ENCODE results near the gene EVC2. TPM values are rescaled to one million over a fixed set of nuclear protein-coding genes. Genes with fewer than 3 reads are reported as not detected.
"Not testable (repeated sequence)": the region's sequence is repeated elsewhere in the genome, so short reads cannot be mapped to it uniquely, and the experiment has no call there.

EVC2 gene
- total and polyA plus RNA-seq, 4 experiments from 2014 or later, result 0.31 to 3.3 (median 2.0) TPM

DNA sequence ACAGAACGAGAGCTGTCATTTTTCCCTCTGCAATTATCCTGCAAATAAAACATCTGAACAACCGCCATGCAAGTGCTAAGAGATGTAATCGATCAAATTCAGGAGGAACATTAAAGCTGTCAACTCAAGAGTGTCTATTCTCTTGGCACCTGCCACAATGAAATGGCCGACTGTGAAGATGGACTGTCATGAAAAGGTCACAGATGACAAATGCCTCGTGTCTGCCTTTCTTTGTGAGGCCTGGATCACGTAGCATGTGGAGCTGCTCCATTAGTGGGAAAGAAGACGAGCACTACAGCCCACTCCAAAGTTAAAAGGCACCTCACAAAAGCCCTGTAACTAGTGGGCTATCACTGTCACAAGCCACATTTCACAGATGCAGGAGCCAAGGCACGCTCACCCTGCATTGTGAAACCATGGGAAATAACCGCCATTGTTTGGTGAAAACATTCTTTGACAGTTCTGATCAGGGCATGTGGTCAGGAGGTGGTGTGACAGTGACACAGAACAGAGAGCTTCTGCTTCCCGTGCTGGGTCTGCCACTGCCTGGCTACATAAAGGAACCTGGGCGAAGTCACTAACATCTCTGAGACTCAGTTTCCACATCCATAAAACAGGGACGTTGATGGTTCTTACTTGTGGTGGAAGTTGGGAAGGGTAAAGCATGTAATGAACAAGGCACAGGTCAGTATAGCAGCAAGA is 98.9 kb downstream of the EVC2 start:
- intact Hi-C loops (cut with micrococcal nuclease), result no loop called here
- DNase-seq, result no peak
- Mint-ChIP-seq H3K36me3 (peaks cover 0 to 2% of the 10 kb centered on the region in 2 donors), H3K4me3 (no peak overlapping the region), H3K27me3 (no peaks in the 10 kb centered on the region), H3K4me1 (no peaks in the 10 kb centered on the region), H3K27ac (no peak overlapping the region), H3K9me3 (peaks cover 0 to 2% (median 0%) of the 10 kb centered on the region in 8 donors)
- H3K27ac ChIP-seq (ENCODE audit: low read depth, low read length), result no peak overlapping the region
- no peaks in the 10 kb centered on the region for H3K27me3 ChIP-seq (ENCODE audit: insufficient read depth, low read length)
- ChIA-PET POLR2A (ENCODE audit: partially characterized antibody) (no interaction called here), CTCF (ENCODE audit: partially characterized antibody) (no interaction called here)
- H3K4me1 ChIP-seq (ENCODE audit: insufficient read depth, low read length), result no peaks in the 10 kb centered on the region
- no peak overlapping the region for H3K4me3 ChIP-seq (ENCODE audit: low read length in 2 of 2)
- H3K36me3 ChIP-seq (ENCODE audit: insufficient read depth, low read length), result no peaks in the 10 kb centered on the region
- H3K9me3 ChIP-seq (ENCODE audit: control insufficient read depth in 1 of 2, low read length in 2 of 2), result no peaks in the 10 kb centered on the region

DNA sequence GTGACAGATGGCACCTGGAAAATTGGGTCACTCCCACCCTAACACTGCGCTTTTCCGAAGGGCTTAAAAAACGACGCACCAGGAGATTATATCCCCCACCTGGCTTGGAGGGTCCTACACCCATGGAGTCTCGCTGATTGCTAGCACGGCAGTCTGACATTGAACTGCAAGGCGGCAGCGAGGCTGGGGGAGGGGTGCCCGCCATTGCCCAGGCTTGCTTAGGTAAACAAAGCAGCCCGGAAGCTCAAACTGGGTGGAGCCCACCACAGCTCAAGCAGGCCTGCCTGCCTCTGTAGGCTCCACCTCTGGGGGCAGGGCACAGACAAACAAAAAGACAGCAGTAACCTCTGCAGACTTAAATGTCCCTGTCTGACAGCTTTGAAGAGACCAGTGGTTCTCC is 114.5 kb downstream of the EVC2 start:
- Mint-ChIP-seq H3K36me3 (peaks cover 10 to 16% of the 10 kb centered on the region in 2 donors), H3K9me3 (peaks cover 0 to 33% (median 18%) of the 10 kb centered on the region in 8 donors)
- H3K36me3 ChIP-seq (ENCODE audit: insufficient read depth, low read length); H3K9me3 ChIP-seq (ENCODE audit: control insufficient read depth in 1 of 2, low read length in 2 of 2); H3K27ac ChIP-seq (ENCODE audit: low read depth, low read length); POLR2A ChIA-PET (ENCODE audit: partially characterized antibody); H3K4me3 Mint-ChIP-seq; H3K27ac Mint-ChIP-seq; DNase-seq; CTCF ChIA-PET (ENCODE audit: partially characterized antibody); H3K4me3 ChIP-seq (ENCODE audit: low read length in 2 of 2); H3K4me1 ChIP-seq (ENCODE audit: insufficient read depth, low read length); H3K27me3 ChIP-seq (ENCODE audit: insufficient read depth, low read length); H3K4me1 Mint-ChIP-seq; intact Hi-C loops (cut with micrococcal nuclease); H3K27me3 Mint-ChIP-seq: not testable (repeated sequence)

DNA sequence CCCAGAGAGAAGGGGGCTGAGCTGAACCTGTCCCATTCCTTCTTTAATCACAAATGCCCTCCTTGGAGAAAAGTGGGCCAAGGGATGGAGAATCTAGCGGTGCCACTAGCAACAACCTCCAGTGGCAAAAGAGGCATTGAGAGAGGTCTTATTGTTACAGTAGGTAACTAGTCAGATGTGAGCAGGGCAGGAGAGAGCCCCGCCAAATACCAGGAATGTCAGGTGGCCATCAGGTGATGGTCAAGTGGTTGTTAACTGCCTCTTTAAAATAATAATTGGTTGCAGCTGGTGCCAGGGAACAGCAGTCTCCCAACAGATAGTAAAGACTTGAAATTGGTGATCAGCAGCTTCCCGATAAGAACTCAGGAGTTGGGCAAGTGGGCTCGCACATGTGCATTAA is 116.1 kb downstream of the EVC2 start:
- ChIA-PET CTCF (ENCODE audit: partially characterized antibody) (no interaction called here), POLR2A (ENCODE audit: partially characterized antibody) (no interaction called here)
- H3K4me3 ChIP-seq (ENCODE audit: low read length in 2 of 2), result no peak overlapping the region
- Mint-ChIP-seq H3K4me3 (no peak overlapping the region), H3K9me3 (peaks cover 0 to 41% (median 21%) of the 10 kb centered on the region in 8 donors), H3K27ac (no peak overlapping the region), H3K27me3 (peaks cover 0 to 2% of the 10 kb centered on the region in 2 donors), H3K4me1 (no peaks in the 10 kb centered on the region), H3K36me3 (peaks cover 10 to 17% of the 10 kb centered on the region in 2 donors)
- no peaks in the 10 kb centered on the region for H3K4me1 ChIP-seq (ENCODE audit: insufficient read depth, low read length)
- H3K27me3 ChIP-seq (ENCODE audit: insufficient read depth, low read length), result no peaks in the 10 kb centered on the region
- H3K27ac ChIP-seq (ENCODE audit: low read depth, low read length), result no peak overlapping the region
- H3K36me3 ChIP-seq (ENCODE audit: insufficient read depth, low read length), result no peaks in the 10 kb centered on the region
- intact Hi-C loops (cut with micrococcal nuclease), result no loop called here
- no peak for DNase-seq
- H3K9me3 ChIP-seq (ENCODE audit: control insufficient read depth in 1 of 2, low read length in 2 of 2), result no peaks in the 10 kb centered on the region

DNA sequence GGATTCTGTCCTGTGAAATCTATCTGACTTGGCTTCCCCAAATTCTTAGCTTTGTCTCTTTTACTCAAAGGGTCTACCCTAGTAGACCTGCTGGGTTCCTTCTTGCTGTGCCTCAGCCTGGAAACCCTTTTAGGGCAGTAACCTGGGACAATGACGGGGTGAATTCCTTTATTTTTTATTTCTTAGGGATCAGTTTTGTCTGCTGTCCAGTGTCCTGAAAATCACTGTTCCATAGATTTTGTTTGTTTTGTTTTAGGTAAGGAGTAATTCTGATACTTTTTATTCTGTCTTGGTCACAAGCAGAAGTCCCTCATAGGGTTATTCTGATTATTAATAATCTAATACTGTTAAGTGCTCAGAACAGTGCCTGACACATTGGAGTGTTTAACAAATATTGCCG is 118.9 kb downstream of the EVC2 start:
- no peak for DNase-seq
- H3K4me3 Mint-ChIP-seq, result no peak overlapping the region
- Histone ChIP-seq H3K4me3 (ENCODE audit: low read length in 2 of 2) (no peak overlapping the region), H3K36me3 (ENCODE audit: insufficient read depth, low read length) (no peaks in the 10 kb centered on the region), H3K27ac (ENCODE audit: low read depth, low read length) (no peak overlapping the region), H3K9me3 (ENCODE audit: control insufficient read depth in 1 of 2, low read length in 2 of 2) (no peaks in the 10 kb centered on the region), H3K27me3 (ENCODE audit: insufficient read depth, low read length) (no peaks in the 10 kb centered on the region), H3K4me1 (ENCODE audit: insufficient read depth, low read length) (no peaks in the 10 kb centered on the region)
- H3K27ac Mint-ChIP-seq, result no peak overlapping the region
- ChIA-PET CTCF (ENCODE audit: partially characterized antibody) (no interaction called here), POLR2A (ENCODE audit: partially characterized antibody) (no interaction called here)
- no peaks in the 10 kb centered on the region for H3K4me1 Mint-ChIP-seq
- peaks cover 0 to 2% of the 10 kb centered on the region in 2 donors for H3K27me3 Mint-ChIP-seq
- peaks cover 2 to 34% (median 13%) of the 10 kb centered on the region in 8 donors for H3K9me3 Mint-ChIP-seq
- intact Hi-C loops (cut with micrococcal nuclease), result no loop called here
- H3K36me3 Mint-ChIP-seq, result peaks cover 10 to 11% of the 10 kb centered on the region in 2 donors

DNA sequence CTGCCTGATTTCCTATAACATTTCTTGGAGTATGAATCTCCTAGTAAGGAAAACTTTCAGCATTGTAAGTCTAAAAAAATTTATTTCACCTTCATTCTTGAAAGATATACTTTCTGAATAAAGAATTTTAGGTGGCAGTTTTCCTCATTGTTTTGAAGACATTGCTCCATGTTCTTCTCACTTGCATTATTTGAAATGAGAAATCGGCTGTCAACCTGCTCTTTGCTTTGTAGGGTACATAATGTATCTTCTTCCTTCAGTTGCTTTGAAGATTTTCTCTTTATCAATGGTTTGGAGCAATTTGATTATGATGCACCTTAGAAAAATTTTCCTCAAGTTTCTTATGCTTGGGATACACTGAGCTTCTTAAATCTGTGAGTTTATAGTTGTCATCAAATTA is 120.3 kb downstream of the EVC2 start:
- no peak overlapping the region for H3K4me3 ChIP-seq (ENCODE audit: low read length in 2 of 2)
- peaks cover 0 to 2% of the 10 kb centered on the region in 2 donors for H3K27me3 Mint-ChIP-seq
- H3K27me3 ChIP-seq (ENCODE audit: insufficient read depth, low read length), result no peaks in the 10 kb centered on the region
- no peaks in the 10 kb centered on the region for H3K9me3 ChIP-seq (ENCODE audit: control insufficient read depth in 1 of 2, low read length in 2 of 2)
- H3K9me3 Mint-ChIP-seq, result peaks cover 2 to 38% (median 15%) of the 10 kb centered on the region in 8 donors
- H3K36me3 Mint-ChIP-seq, result peaks cover 8 to 11% of the 10 kb centered on the region in 2 donors
- intact Hi-C loops (cut with micrococcal nuclease), result no loop called here
- H3K4me3 Mint-ChIP-seq, result no peak overlapping the region
- no peak overlapping the region for H3K27ac Mint-ChIP-seq
- POLR2A ChIA-PET (ENCODE audit: partially characterized antibody), result no interaction called here
- no peak overlapping the region for H3K27ac ChIP-seq (ENCODE audit: low read depth, low read length)
- H3K4me1 Mint-ChIP-seq, result no peaks in the 10 kb centered on the region
- no peak for DNase-seq
- H3K4me1 ChIP-seq (ENCODE audit: insufficient read depth, low read length), result no peaks in the 10 kb centered on the region
- no peaks in the 10 kb centered on the region for H3K36me3 ChIP-seq (ENCODE audit: insufficient read depth, low read length)
- CTCF ChIA-PET (ENCODE audit: partially characterized antibody), result no interaction called here

DNA sequence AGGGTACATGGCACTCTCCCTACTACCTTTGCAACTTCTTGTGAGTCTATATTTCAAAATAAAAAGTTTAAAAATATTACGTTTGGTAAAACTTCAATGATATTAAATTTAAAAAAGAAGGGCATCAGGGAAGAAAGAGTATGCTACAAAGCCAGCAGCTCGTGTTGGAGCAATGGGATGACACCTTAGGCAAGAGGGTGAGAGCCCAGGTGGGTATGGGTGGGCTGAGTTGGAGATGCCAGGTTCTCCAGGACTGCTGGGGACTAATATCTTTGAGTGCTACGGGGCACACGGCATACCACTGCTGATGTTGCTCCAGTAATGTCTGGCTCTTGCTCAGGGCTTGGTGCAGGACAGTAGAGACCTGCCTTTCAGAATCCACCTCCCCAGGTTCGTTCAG is 132.4 kb downstream of the EVC2 start:
- Histone ChIP-seq H3K4me1 (ENCODE audit: insufficient read depth, low read length) (no peaks in the 10 kb centered on the region), H3K9me3 (ENCODE audit: control insufficient read depth in 1 of 2, low read length in 2 of 2) (no peaks in the 10 kb centered on the region), H3K27me3 (ENCODE audit: insufficient read depth, low read length) (no peaks in the 10 kb centered on the region), H3K36me3 (ENCODE audit: insufficient read depth, low read length) (no peaks in the 10 kb centered on the region), H3K27ac (ENCODE audit: low read depth, low read length) (no peak overlapping the region), H3K4me3 (ENCODE audit: low read length in 2 of 2) (no peak overlapping the region)
- intact Hi-C loops (cut with micrococcal nuclease), result no loop called here
- peaks cover 0 to 6% of the 10 kb centered on the region in 2 donors for H3K36me3 Mint-ChIP-seq
- H3K27ac Mint-ChIP-seq, result no peak overlapping the region
- H3K9me3 Mint-ChIP-seq, result peaks cover 0 to 8% (median 4%) of the 10 kb centered on the region in 8 donors
- H3K27me3 Mint-ChIP-seq, result no peaks in the 10 kb centered on the region
- POLR2A ChIA-PET (ENCODE audit: partially characterized antibody), result no interaction called here
- H3K4me1 Mint-ChIP-seq, result no peaks in the 10 kb centered on the region
- CTCF ChIA-PET (ENCODE audit: partially characterized antibody), result no interaction called here
- no peak for DNase-seq
- H3K4me3 Mint-ChIP-seq, result no peak overlapping the region

DNA sequence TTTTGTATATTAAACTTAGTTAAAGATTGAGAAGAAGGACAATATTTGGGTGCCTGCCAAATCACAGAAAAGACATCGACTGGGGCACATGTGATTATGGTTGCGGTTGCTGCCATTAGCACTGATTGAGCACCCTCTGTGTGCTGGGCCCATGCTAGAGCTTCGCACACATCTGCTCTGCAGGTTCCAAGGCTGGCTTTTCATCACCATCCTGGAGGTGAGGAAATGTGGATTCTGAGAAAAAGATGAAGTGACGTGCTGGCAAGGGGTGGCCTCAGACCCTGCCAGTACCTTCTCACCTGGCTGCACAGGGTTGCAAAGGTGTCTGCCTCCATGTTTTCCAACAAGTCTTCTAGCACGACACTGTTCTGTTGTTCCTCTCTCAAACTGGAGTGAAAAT is 134.0 kb downstream of the EVC2 start:
- ChIA-PET POLR2A (ENCODE audit: partially characterized antibody) (no interaction called here), CTCF (ENCODE audit: partially characterized antibody) (no interaction called here)

More for the DNA sequence above, 134.0 kb downstream of the EVC2 start:
- Mint-ChIP-seq H3K9me3 (peaks cover 0 to 4% (median 1%) of the 10 kb centered on the region in 8 donors), H3K27ac (peak overlapping the region in 1 of 7 donors; percentile 1), H3K4me3 (no peak overlapping the region), H3K27me3 (no peaks in the 10 kb centered on the region), H3K4me1 (no peaks in the 10 kb centered on the region), H3K36me3 (peaks cover 0 to 6% of the 10 kb centered on the region in 2 donors)
- intact Hi-C loops (cut with micrococcal nuclease), result no loop called here
- DNase-seq, result no peak
- no peaks in the 10 kb centered on the region for H3K27me3 ChIP-seq (ENCODE audit: insufficient read depth, low read length)
- H3K9me3 ChIP-seq (ENCODE audit: control insufficient read depth in 1 of 2, low read length in 2 of 2), result no peaks in the 10 kb centered on the region
- H3K4me1 ChIP-seq (ENCODE audit: insufficient read depth, low read length), result no peaks in the 10 kb centered on the region
- H3K4me3 ChIP-seq (ENCODE audit: low read length in 2 of 2), result no peak overlapping the region
- no peaks in the 10 kb centered on the region for H3K36me3 ChIP-seq (ENCODE audit: insufficient read depth, low read length)
- no peak overlapping the region for H3K27ac ChIP-seq (ENCODE audit: low read depth, low read length)

Data from CD4-positive, alpha-beta memory T cell (primary cell).